HepG2 (cell line): ENCODE data around the gene CTXN1. TPM values are rescaled to one million over a fixed set of nuclear protein-coding genes. Genes with fewer than 3 reads are reported as not detected.

Experiments used
- ATM ChIP-seq: fragments of 450-650 bp; IDR thresholded peaks from 2 replicates; pipeline ENCODE4 v1.7.1; 2017; ENCODE audit warnings: mild to moderate bottlenecking, borderline replicate concordance
- CREM ChIP-seq, 2 experiments: sonication (generic) in 1 of 2; formaldehyde crosslinking in 1 of 2; IDR thresholded peaks; 2 replicates each; pipeline versions ENCODE4 v1.4.0 to v1.6.1; 2016 to 2020; ENCODE audit warnings: antibody characterized with exemption in 1 of 2, mild to moderate bottlenecking in 1 of 2, missing genetic modification reagents in 1 of 2
- DNMT3B ChIP-seq: conservative IDR thresholded peaks from 2 replicates; pipeline ENCODE4 v1.6.1; 2016; ENCODE audit warnings: missing biosample characterization, control low read depth
- FOXA1 ChIP-seq, 2 experiments: fragments of 450-650 bp in 1 of 2; sonication (generic) in 1 of 2; formaldehyde crosslinking in 1 of 2; IDR thresholded peaks; 2 replicates each; pipeline versions ENCODE4 v1.4.0 to v1.6.1; 2016 to 2020; ENCODE audit warnings: missing genetic modification reagents in 1 of 2
- HNRNPL ChIP-seq: fragments of 200-400 bp; formaldehyde crosslinking; IDR thresholded peaks from 2 replicates; pipeline ENCODE4 v1.6.1; 2017; ENCODE audit warnings: mild to moderate bottlenecking, low read depth, low read length
- MXI1 ChIP-seq: IDR thresholded peaks from 3 replicates; pipeline ENCODE4 v1.6.1; 2012; ENCODE audit warnings: low read depth, low read length, inconsistent platforms, borderline replicate concordance
- THYN1 ChIP-seq: sonication (generic); formaldehyde crosslinking; IDR thresholded peaks from 2 replicates; pipeline ENCODE4 v1.8.1; 2023; ENCODE audit warnings: low read depth, mild to moderate bottlenecking, moderate library complexity, missing genetic modification reagents, borderline replicate concordance
- ZNF362 ChIP-seq: sonication (generic); formaldehyde crosslinking; IDR thresholded peaks from 2 replicates; pipeline ENCODE4 v1.4.0; 2020; ENCODE audit warnings: missing genetic modification reagents, mild to moderate bottlenecking, borderline replicate concordance
- ZNF556 ChIP-seq: sonication (generic); formaldehyde crosslinking; IDR thresholded peaks from 2 replicates; pipeline ENCODE4 v1.4.0; 2020; ENCODE audit warnings: mild to moderate bottlenecking, missing genetic modification reagents, borderline replicate concordance
- ZNF614 ChIP-seq: IDR thresholded peaks from 2 replicates; pipeline ENCODE4 v1.6.1; 2018; ENCODE audit warnings: missing biosample characterization, missing genetic modification reagents, inconsistent platforms, borderline replicate concordance
- ZNF652 ChIP-seq: IDR thresholded peaks from 2 replicates; pipeline ENCODE4 v1.6.1; 2016; ENCODE audit warnings: low read depth, borderline replicate concordance
- polyA plus RNA-seq, 8 experiments: library from polyadenylated mRNA; depleted of rRNA in 3 of 8; stranded (reverse) in 7 of 8; unstranded in 1 of 8; fragments of >200 nt; fragmentation: Illumina TruSeq in 4 of 8; extraction: Trizol in 4 of 8; gene quantifications; 2 replicates each; pipeline versions ENCODE4 v1.2.1 to v1.2.3, GENCODE V29; 2011 to 2016; ENCODE audit warnings: low read depth in 4 of 8, missing spikeins in 1 of 8, mixed read lengths in 1 of 8; ENCODE audit not compliant: insufficient read depth in 1 of 8
- total RNA-seq, 5 experiments: library from RNA; depleted of rRNA; stranded (reverse); fragments of >200 nt; fragmentation: Illumina TruSeq; extraction: Trizol; gene quantifications; 2 replicates each; pipeline ENCODE4 v1.2.3, GENCODE V29; 2016; ENCODE audit warnings: low read depth in 1 of 5
- TF ChIP-seq, protein P1 (sequence below): IDR thresholded peaks from 2 replicates; pipeline ENCODE4 v1.6.1; 2018; ENCODE audit warnings: missing genetic modification reagents
- TF ChIP-seq, protein P2 (sequence below), 2 experiments: IDR thresholded peaks; 2 replicates each; pipeline ENCODE4 v1.6.1; 2011 to 2012; ENCODE audit warnings: low read length in 2 of 2, borderline replicate concordance in 1 of 2, low read depth in 1 of 2, mild to moderate bottlenecking in 1 of 2, moderate library complexity in 1 of 2

CTXN1 gene
- total and polyA plus RNA-seq, 2 of the 13 experiments (the other 11 are each of a cell fraction or from before 2014, with no cell fraction given), result 0.11 TPM; not detected in 1

DNA sequence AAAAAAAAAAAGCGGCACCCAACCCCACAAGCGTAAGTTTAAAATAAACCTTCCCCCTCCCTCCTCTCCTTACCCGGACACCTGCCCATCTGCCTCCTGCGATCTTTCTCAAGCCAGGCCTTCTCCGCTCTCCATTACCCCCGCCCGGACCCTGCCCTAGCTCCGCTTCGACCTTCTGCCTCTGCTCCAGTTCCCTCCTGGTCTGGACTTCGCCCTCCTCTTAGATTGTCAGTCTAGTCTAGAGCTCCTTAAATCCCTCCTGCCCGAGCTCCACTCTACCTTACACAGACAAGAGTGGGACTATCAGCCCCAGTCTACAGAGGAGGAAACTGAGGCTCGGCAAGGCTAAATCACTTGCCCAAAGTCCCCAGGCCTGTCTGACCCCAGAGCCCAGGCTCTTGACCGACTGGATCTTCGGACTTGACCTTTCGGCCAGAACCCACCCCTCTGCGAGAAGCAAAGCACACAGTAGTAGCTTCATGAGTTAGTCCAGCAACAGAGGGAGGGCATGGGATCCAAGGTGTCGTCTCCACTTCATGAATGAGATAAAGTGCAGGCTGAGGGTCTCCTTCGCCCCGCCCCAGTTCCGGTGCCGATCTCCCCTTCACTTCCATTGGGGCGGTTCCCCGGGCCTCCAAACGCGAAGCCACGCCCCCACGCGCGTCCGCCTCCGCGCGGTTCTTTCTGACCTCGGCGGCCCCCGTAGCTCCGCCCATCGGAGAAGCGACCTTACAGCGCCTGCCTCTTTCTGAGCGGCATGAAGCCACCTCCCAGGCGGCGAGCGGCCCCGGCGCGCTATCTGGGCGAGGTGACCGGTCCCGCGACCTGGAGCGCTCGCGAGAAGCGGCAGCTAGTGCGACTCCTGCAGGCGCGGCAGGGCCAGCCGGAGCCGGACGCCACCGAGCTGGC lies 6.1 kb downstream of the CTXN1 start, which contains the start of gene SNAPC2 (continued):
- TF ChIP-seq ATM (no peak), DNMT3B (CRISPR knock-in tag) (no peak), ZNF652 (CRISPR knock-in tag) (no peak), MXI1 (peak; percentile 68; the same call in 1 of the 3 replicates), ZNF362 (CRISPR knock-in tag) (no peak), CREM (IDR thresholded peaks at IDR 0.05) (peak; percentile 52; the same call in 1 of the 2 replicates), CREM (CRISPR knock-in tag; IDR thresholded peaks at IDR 0.05) (no peak), HNRNPL (no peak), THYN1 (CRISPR knock-in tag) (no peak), ZNF614 (CRISPR knock-in tag) (peak; percentile 91; the same call in 1 of the 2 replicates), FOXA1 (IDR thresholded peaks at IDR 0.05) (no peak), FOXA1 (CRISPR knock-in tag; IDR thresholded peaks at IDR 0.05) (no peak), ZNF556 (CRISPR knock-in tag) (peak; percentile 66; the same call in 1 of the 2 replicates)
- TF ChIP-seq, protein P1, sequence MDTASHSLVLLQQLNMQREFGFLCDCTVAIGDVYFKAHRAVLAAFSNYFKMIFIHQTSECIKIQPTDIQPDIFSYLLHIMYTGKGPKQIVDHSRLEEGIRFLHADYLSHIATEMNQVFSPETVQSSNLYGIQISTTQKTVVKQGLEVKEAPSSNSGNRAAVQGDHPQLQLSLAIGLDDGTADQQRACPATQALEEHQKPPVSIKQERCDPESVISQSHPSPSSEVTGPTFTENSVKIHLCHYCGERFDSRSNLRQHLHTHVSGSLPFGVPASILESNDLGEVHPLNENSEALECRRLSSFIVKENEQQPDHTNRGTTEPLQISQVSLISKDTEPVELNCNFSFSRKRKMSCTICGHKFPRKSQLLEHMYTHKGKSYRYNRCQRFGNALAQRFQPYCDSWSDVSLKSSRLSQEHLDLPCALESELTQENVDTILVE, result peak; percentile 94
- TF ChIP-seq, protein P2, sequence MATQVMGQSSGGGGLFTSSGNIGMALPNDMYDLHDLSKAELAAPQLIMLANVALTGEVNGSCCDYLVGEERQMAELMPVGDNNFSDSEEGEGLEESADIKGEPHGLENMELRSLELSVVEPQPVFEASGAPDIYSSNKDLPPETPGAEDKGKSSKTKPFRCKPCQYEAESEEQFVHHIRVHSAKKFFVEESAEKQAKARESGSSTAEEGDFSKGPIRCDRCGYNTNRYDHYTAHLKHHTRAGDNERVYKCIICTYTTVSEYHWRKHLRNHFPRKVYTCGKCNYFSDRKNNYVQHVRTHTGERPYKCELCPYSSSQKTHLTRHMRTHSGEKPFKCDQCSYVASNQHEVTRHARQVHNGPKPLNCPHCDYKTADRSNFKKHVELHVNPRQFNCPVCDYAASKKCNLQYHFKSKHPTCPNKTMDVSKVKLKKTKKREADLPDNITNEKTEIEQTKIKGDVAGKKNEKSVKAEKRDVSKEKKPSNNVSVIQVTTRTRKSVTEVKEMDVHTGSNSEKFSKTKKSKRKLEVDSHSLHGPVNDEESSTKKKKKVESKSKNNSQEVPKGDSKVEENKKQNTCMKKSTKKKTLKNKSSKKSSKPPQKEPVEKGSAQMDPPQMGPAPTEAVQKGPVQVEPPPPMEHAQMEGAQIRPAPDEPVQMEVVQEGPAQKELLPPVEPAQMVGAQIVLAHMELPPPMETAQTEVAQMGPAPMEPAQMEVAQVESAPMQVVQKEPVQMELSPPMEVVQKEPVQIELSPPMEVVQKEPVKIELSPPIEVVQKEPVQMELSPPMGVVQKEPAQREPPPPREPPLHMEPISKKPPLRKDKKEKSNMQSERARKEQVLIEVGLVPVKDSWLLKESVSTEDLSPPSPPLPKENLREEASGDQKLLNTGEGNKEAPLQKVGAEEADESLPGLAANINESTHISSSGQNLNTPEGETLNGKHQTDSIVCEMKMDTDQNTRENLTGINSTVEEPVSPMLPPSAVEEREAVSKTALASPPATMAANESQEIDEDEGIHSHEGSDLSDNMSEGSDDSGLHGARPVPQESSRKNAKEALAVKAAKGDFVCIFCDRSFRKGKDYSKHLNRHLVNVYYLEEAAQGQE (IDR thresholded peaks at IDR 0.05; ENCODE audit: borderline replicate concordance in 1 of 2, low read depth in 1 of 2, low read length in 2 of 2), result no peak; a peak in 1 of 4 replicates
